K562 (cell line): ENCODE measurements around the gene E2F3. TPM values are rescaled to one million over a fixed set of nuclear protein-coding genes. Genes with fewer than 3 reads are reported as not detected.

Experiments used
- CBX5 ChIP-seq: IDR thresholded peaks from 2 replicates; pipeline ENCODE4 v1.6.1; 2014; ENCODE audit warnings: low read depth, borderline replicate concordance
- FOXA1 ChIP-seq: fragments of 450-650 bp; IDR thresholded peaks from 2 replicates; pipeline ENCODE4 v1.6.1; 2016; ENCODE audit warnings: mild to moderate bottlenecking, borderline replicate concordance
- FOXK2 ChIP-seq, 2 experiments: fragments of 450-650 bp; IDR thresholded peaks in 1 of 2; conservative IDR thresholded peaks in 1 of 2; 2 replicates each; pipeline ENCODE4 v1.6.1; 2016; ENCODE audit warnings: low read depth in 2 of 2, mild to moderate bottlenecking in 1 of 2
- KHSRP ChIP-seq: fragments of 450-650 bp; IDR thresholded peaks from 2 replicates; pipeline ENCODE4 v1.6.1; 2017
- MYC ChIP-seq, 2 experiments: fragments of 250-450 bp in 1 of 2; sonication (Bioruptor Pico) in 1 of 2; IDR thresholded peaks; 2 replicates each; pipeline versions ENCODE4 v1.5.1 to v1.6.1; 2012 to 2021; ENCODE audit warnings: low read depth in 2 of 2, borderline replicate concordance in 1 of 2, improper control_type of control experiment in 1 of 2, low read length in 1 of 2, mild to moderate bottlenecking in 1 of 2, moderate library complexity in 1 of 2
- POLR2B ChIP-seq: fragments of 450-650 bp; IDR thresholded peaks from 2 replicates; pipeline ENCODE4 v1.6.1; 2018; ENCODE audit warnings: low read depth; ENCODE audit not compliant: partially characterized antibody
- RAD21 ChIP-seq, 2 experiments: fragments of 250-450 bp in 1 of 2; fragments of 450-650 bp in 1 of 2; sonication (Bioruptor Pico) in 1 of 2; formaldehyde crosslinking in 1 of 2; IDR thresholded peaks in 1 of 2; conservative IDR thresholded peaks in 1 of 2; 2 replicates each; pipeline versions ENCODE4 v1.4.0 to v1.8.0; 2020 to 2022; ENCODE audit warnings: mild to moderate bottlenecking in 2 of 2, moderate library complexity in 1 of 2
- RBM22 ChIP-seq: fragments of 200-400 bp; formaldehyde crosslinking; IDR thresholded peaks from 2 replicates; pipeline ENCODE4 v1.6.1; 2018; ENCODE audit warnings: low read length, low read depth; ENCODE audit not compliant: poor library complexity, severe bottlenecking
- RBM25 ChIP-seq: fragments of 200-400 bp; formaldehyde crosslinking; IDR thresholded peaks from 2 replicates; pipeline ENCODE4 v1.6.1; 2018; ENCODE audit warnings: low read length, low read depth, moderate library complexity; ENCODE audit not compliant: severe bottlenecking
- ZNF444 ChIP-seq: fragments of 250-450 bp; sonication (Bioruptor Pico); IDR thresholded peaks from 2 replicates; pipeline ENCODE4 v1.4.0; 2020; ENCODE audit warnings: mild to moderate bottlenecking, moderate library complexity
- polyA plus RNA-seq, 8 experiments: library from polyadenylated mRNA; depleted of rRNA in 4 of 8; stranded (reverse) in 5 of 8; unstranded in 3 of 8; fragments of >200 nt; fragmentation: Nextera tagmentation in 2 of 8; fragmentation: Illumina TruSeq in 1 of 8; extraction: Ambion mirVana in 2 of 8; extraction: Trizol in 1 of 8; gene quantifications; 2 replicates each; pipeline versions ENCODE4 v1.2.1 to v1.2.3, GENCODE V29; 2011 to 2014; ENCODE audit warnings: inconsistent platforms in 1 of 8, missing spikeins in 1 of 8
- total RNA-seq, 7 experiments: library from RNA; depleted of rRNA in 6 of 7; stranded (reverse); fragments of >200 nt in 6 of 7; fragmentation: Illumina TruSeq in 2 of 7; extraction: Trizol in 2 of 7; gene quantifications; 2 replicates each; pipeline versions ENCODE4 v1.2.1 to v1.2.3, GENCODE V29; 2011 to 2021; ENCODE audit warnings: low replicate concordance in 1 of 7
- TF ChIP-seq, protein P1 (sequence below): fragments of 450-650 bp; IDR thresholded peaks from 2 replicates; pipeline ENCODE4 v1.6.1; 2017; ENCODE audit warnings: antibody characterized with exemption, mild to moderate bottlenecking
- TF ChIP-seq, protein P2 (sequence below): fragments of 450-650 bp; conservative IDR thresholded peaks from 2 replicates; pipeline ENCODE4 v1.6.1; 2016; ENCODE audit warnings: missing genetic modification characterization, low read depth, mild to moderate bottlenecking, missing compliant biosample characterization, moderate library complexity
- TF ChIP-seq, protein P3 (sequence below): fragments of 250-450 bp; sonication (Bioruptor Pico); IDR thresholded peaks from 2 replicates; pipeline ENCODE4 v1.4.0; 2020; ENCODE audit warnings: mild to moderate bottlenecking

E2F3 gene
- total and polyA plus RNA-seq, 9 of the 15 experiments (the other 6 are each of a cell fraction or from before 2014, with no cell fraction given) = 11.1 to 44.7 (median 27.2) TPM

- TF ChIP-seq, protein P1, sequence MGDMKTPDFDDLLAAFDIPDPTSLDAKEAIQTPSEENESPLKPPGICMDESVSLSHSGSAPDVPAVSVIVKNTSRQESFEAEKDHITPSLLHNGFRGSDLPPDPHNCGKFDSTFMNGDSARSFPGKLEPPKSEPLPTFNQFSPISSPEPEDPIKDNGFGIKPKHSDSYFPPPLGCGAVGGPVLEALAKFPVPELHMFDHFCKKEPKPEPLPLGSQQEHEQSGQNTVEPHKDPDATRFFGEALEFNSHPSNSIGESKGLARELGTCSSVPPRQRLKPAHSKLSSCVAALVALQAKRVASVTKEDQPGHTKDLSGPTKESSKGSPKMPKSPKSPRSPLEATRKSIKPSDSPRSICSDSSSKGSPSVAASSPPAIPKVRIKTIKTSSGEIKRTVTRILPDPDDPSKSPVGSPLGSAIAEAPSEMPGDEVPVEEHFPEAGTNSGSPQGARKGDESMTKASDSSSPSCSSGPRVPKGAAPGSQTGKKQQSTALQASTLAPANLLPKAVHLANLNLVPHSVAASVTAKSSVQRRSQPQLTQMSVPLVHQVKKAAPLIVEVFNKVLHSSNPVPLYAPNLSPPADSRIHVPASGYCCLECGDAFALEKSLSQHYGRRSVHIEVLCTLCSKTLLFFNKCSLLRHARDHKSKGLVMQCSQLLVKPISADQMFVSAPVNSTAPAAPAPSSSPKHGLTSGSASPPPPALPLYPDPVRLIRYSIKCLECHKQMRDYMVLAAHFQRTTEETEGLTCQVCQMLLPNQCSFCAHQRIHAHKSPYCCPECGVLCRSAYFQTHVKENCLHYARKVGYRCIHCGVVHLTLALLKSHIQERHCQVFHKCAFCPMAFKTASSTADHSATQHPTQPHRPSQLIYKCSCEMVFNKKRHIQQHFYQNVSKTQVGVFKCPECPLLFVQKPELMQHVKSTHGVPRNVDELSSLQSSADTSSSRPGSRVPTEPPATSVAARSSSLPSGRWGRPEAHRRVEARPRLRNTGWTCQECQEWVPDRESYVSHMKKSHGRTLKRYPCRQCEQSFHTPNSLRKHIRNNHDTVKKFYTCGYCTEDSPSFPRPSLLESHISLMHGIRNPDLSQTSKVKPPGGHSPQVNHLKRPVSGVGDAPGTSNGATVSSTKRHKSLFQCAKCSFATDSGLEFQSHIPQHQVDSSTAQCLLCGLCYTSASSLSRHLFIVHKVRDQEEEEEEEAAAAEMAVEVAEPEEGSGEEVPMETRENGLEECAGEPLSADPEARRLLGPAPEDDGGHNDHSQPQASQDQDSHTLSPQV = peak; percentile 34; the same call in 1 of the 2 replicates
- TF ChIP-seq RBM22 = no peak
- no peak for TF ChIP-seq FOXA1
- 0 out of 2 replicates have a peak, but pooled peaks have one; percentile 9 for TF ChIP-seq MYC (IDR thresholded peaks at IDR 0.05; ENCODE audit: low read depth, low read length)
- no peak for TF ChIP-seq MYC (CRISPR knock-in tag; IDR thresholded peaks at IDR 0.05; ENCODE audit: borderline replicate concordance, low read depth)
- TF ChIP-seq, protein P2, sequence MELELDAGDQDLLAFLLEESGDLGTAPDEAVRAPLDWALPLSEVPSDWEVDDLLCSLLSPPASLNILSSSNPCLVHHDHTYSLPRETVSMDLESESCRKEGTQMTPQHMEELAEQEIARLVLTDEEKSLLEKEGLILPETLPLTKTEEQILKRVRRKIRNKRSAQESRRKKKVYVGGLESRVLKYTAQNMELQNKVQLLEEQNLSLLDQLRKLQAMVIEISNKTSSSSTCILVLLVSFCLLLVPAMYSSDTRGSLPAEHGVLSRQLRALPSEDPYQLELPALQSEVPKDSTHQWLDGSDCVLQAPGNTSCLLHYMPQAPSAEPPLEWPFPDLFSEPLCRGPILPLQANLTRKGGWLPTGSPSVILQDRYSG (tag) = no peak
- no peak for TF ChIP-seq RAD21 (CRISPR knock-in tag; conservative IDR thresholded peaks at IDR 0.05 in 1 of 2, IDR thresholded peaks at IDR 0.05 in 1 of 2)
- TF ChIP-seq, protein P3, sequence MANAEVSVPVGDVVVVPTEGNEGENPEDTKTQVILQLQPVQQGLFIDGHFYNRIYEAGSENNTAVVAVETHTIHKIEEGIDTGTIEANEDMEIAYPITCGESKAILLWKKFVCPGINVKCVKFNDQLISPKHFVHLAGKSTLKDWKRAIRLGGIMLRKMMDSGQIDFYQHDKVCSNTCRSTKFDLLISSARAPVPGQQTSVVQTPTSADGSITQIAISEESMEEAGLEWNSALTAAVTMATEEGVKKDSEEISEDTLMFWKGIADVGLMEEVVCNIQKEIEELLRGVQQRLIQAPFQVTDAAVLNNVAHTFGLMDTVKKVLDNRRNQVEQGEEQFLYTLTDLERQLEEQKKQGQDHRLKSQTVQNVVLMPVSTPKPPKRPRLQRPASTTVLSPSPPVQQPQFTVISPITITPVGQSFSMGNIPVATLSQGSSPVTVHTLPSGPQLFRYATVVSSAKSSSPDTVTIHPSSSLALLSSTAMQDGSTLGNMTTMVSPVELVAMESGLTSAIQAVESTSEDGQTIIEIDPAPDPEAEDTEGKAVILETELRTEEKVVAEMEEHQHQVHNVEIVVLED (CRISPR knock-in tag) = no peak
- peak; percentile 15 for TF ChIP-seq POLR2B
- TF ChIP-seq FOXK2 (conservative IDR thresholded peaks at IDR 0.05 in 1 of 2, IDR thresholded peaks at IDR 0.05 in 1 of 2; ENCODE audit: low read depth in 2 of 2) = no peak
- no peak for TF ChIP-seq CBX5
- TF ChIP-seq ZNF444 (CRISPR knock-in tag) = no peak
- no peak for TF ChIP-seq KHSRP
- no peak for TF ChIP-seq RBM25
Observed at GRCh38 chr6:20408851-20409250, 7.2 kb downstream of the E2F3 start (continued).
